IMR-90 (cell line): Measurements from ENCODE around the gene MAGI2. TPM values are rescaled to one million over a fixed set of nuclear protein-coding genes. Genes with fewer than 3 reads are reported as not detected.

Experiments used
- ATAC-seq: fragments of 200-7000 bp; cut with Tn5 transposase; 2 replicates; pipeline ENCODE4 v1.9.1; 2020; ENCODE audit warnings: low read depth, mild to moderate bottlenecking, moderate library complexity
- BruUV-seq: library from RNA; stranded (reverse); fragments of 400-500 nt; replicated peaks from 2 replicates; lab custom pipeline; 2021; lab: Mats Ljungman, UMichigan
- CTCF ChIA-PET: fragments of 300-600 bp; formaldehyde crosslinking; extraction: SDS; loops from one replicate; lab custom pipeline; 2021; ENCODE audit warnings: antibody characterized with exemption; lab: Yijun Ruan, JAX
- POLR2A ChIA-PET: fragments of 300-600 bp; sonication (Branson Sonifier 250); formaldehyde crosslinking; loops from one replicate; lab custom pipeline; 2022; ENCODE audit warnings: antibody characterized with exemption; ENCODE audit not compliant: unreplicated experiment; lab: Charles Lee
- DNase-seq: peaks from one replicate; pipeline ENCODE4 v3.0.0; 2013
- H2AFZ ChIP-seq: replicated peaks from 2 replicates; pipeline ENCODE3; 2013; ENCODE audit warnings: low read length, mild to moderate bottlenecking; ENCODE audit not compliant: poor library complexity
- H2AK5ac ChIP-seq: 2 replicates; pipeline ENCODE4 v1.6.1; 2013; ENCODE audit warnings: low read depth, low read length, inconsistent platforms
- H2AK9ac ChIP-seq: replicated peaks from 2 replicates; pipeline ENCODE3; 2013; ENCODE audit warnings: mild to moderate bottlenecking, low read depth, low read length, moderate library complexity; ENCODE audit not compliant: poor library complexity
- H2BK120ac ChIP-seq: 2 replicates; pipeline ENCODE4 v1.6.1; 2013; ENCODE audit warnings: low read depth, low read length, inconsistent platforms
- H2BK15ac ChIP-seq: 3 replicates; pipeline ENCODE4 v1.6.1; 2013; ENCODE audit warnings: low read depth, low read length, inconsistent platforms
- H2BK20ac ChIP-seq: 2 replicates; pipeline ENCODE4 v1.6.1; 2013; ENCODE audit warnings: low read depth, mild to moderate bottlenecking, inconsistent platforms, low read length, moderate library complexity
- H2BK5ac ChIP-seq: 2 replicates; pipeline ENCODE4 v1.6.1; 2013; ENCODE audit warnings: mild to moderate bottlenecking, low read depth, low read length, inconsistent platforms; ENCODE audit not compliant: poor library complexity, severe bottlenecking
- H3K14ac ChIP-seq: replicated peaks from 2 replicates; pipeline ENCODE4 v1.6.1; 2013; ENCODE audit warnings: low read depth, low read length, inconsistent platforms
- H3K18ac ChIP-seq: 2 replicates; pipeline ENCODE4 v1.6.1; 2013; ENCODE audit warnings: low read depth, low read length, control low read depth
- H3K23ac ChIP-seq: 2 replicates; pipeline ENCODE4 v1.6.1; 2013; ENCODE audit warnings: low read depth, low read length, inconsistent platforms
- H3K27ac ChIP-seq: 2 replicates; pipeline ENCODE4 v1.5.1; 2013; ENCODE audit warnings: mild to moderate bottlenecking, control low read depth, low read length; ENCODE audit not compliant: insufficient read depth
- H3K27me3 ChIP-seq: 2 replicates; pipeline ENCODE4 v1.6.1; 2013; ENCODE audit warnings: low read length; ENCODE audit not compliant: control insufficient read depth, insufficient read depth
- H3K36me3 ChIP-seq: 2 replicates; pipeline ENCODE4 v1.6.1; 2013; ENCODE audit warnings: low read length, mixed read lengths; ENCODE audit not compliant: control insufficient read depth, insufficient read depth
- H3K4ac ChIP-seq: 2 replicates; pipeline ENCODE4 v1.6.1; 2013; ENCODE audit warnings: low read depth, low read length, inconsistent platforms
- H3K4me1 ChIP-seq: 2 replicates; pipeline ENCODE4 v1.6.1; 2013; ENCODE audit warnings: low read length, mixed read lengths; ENCODE audit not compliant: control insufficient read depth, insufficient read depth
- H3K4me2 ChIP-seq: 2 replicates; pipeline ENCODE4 v1.6.1; 2013; ENCODE audit warnings: low read depth, mild to moderate bottlenecking, control low read depth, low read length, moderate library complexity
- H3K4me3 ChIP-seq: 2 replicates; pipeline ENCODE4 v1.5.1; 2013; ENCODE audit warnings: low read depth, mild to moderate bottlenecking, control low read depth, low read length, moderate library complexity; ENCODE audit not compliant: insufficient read depth
- H3K56ac ChIP-seq: 2 replicates; pipeline ENCODE4 v1.6.1; 2013; ENCODE audit warnings: low read length, inconsistent platforms; ENCODE audit not compliant: insufficient read depth; ENCODE audit errors: extremely low read depth
- H3K79me1 ChIP-seq, 2 experiments: 2 replicates each; pipeline ENCODE4 v1.6.1; 2013; ENCODE audit warnings: low read length in 2 of 2, inconsistent platforms in 1 of 2, low read depth in 1 of 2
- H3K9ac ChIP-seq: 2 replicates; pipeline ENCODE4 v1.6.1; 2013; ENCODE audit warnings: low read depth, low read length, control low read depth
- H3K9me1 ChIP-seq: 2 replicates; pipeline ENCODE4 v1.6.1; 2013; ENCODE audit warnings: low read length, inconsistent platforms; ENCODE audit not compliant: insufficient read depth
- H3K9me3 ChIP-seq: 2 replicates; pipeline ENCODE4 v1.6.1; 2013; ENCODE audit warnings: low read length; ENCODE audit not compliant: control insufficient read depth, insufficient read depth
- H4K20me1 ChIP-seq: 2 replicates; pipeline ENCODE4 v1.6.1; 2013; ENCODE audit warnings: low read length, inconsistent platforms; ENCODE audit not compliant: insufficient read depth
- H4K5ac ChIP-seq: 2 replicates; pipeline ENCODE4 v1.6.1; 2013; ENCODE audit warnings: mild to moderate bottlenecking, low read depth, low read length, control low read depth
- H4K8ac ChIP-seq, 2 experiments: 2 replicates each; pipeline ENCODE4 v1.6.1; 2013; ENCODE audit warnings: low read depth in 2 of 2, low read length in 2 of 2, control low read depth in 1 of 2, inconsistent platforms in 1 of 2
- H4K91ac ChIP-seq: 2 replicates; pipeline ENCODE4 v1.6.1; 2013; ENCODE audit warnings: low read depth, low read length, inconsistent platforms; ENCODE audit not compliant: insufficient read depth
- CHD1 ChIP-seq: IDR thresholded peaks from 2 replicates; pipeline ENCODE4 v1.6.1; 2012; ENCODE audit warnings: low read depth, low read length, improper control_type of control experiment
- MXI1 ChIP-seq: IDR thresholded peaks from 2 replicates; pipeline ENCODE4 v1.6.1; 2012; ENCODE audit warnings: low read depth, mild to moderate bottlenecking, low read length, moderate library complexity, borderline replicate concordance
- NFE2L2 ChIP-seq: fragments of 150-350 bp; IDR thresholded peaks from 2 replicates; pipeline ENCODE4 v1.6.1; 2016; ENCODE audit warnings: low read depth, mild to moderate bottlenecking, low read length
- POLR2A ChIP-seq: IDR thresholded peaks from 2 replicates; pipeline ENCODE4 v1.6.1; 2012; ENCODE audit warnings: mild to moderate bottlenecking, low read depth, low read length
- RAD21 ChIP-seq: IDR thresholded peaks from 2 replicates; pipeline ENCODE4 v1.6.1; 2012; ENCODE audit warnings: low read length, improper control_type of control experiment
- RFX5 ChIP-seq: IDR thresholded peaks from 2 replicates; pipeline ENCODE4 v1.8.0; 2012; ENCODE audit warnings: low read depth, mild to moderate bottlenecking, low read length, moderate library complexity
- SMC3 ChIP-seq: fragments of 150-350 bp; IDR thresholded peaks from 2 replicates; pipeline ENCODE4 v1.6.1; 2016; ENCODE audit warnings: low read depth, mild to moderate bottlenecking, antibody characterized with exemption, low read length, moderate library complexity
- WGBS, 2 experiments: methylation state at CpG; one replicate each; pipeline versions ENCODE4 v1.1.5 to v1.1.7; 2013; ENCODE audit warnings: missing lambda C conversion rate in 2 of 2; ENCODE audit not compliant: insufficient read length in 1 of 2; ENCODE audit errors: extremely low coverage in 2 of 2; 5-methylcytosine and 5-hydroxymethylcytosine counted together
- dilution Hi-C: fragments of 300-500 bp; cut with HindIII; formaldehyde crosslinking; loops from one replicate; pipeline ENCODE4 v1.14.3; 2018; ENCODE audit warnings: low sequenced_read_pairs; ENCODE audit not compliant: unreplicated experiment
- in situ Hi-C: fragments of 300-500 bp; cut with MboI; formaldehyde crosslinking; loops from 3 replicates; pipeline ENCODE4 v1.14.3; 2019; ENCODE audit warnings: low sequenced_read_pairs, inconsistent platforms, mixed read lengths
- intact Hi-C: fragments of 100-400 bp; cut with micrococcal nuclease; formaldehyde crosslinking; loops from 2 replicates; pipeline ENCODE4 v1.10.0; 2022
- polyA plus RNA-seq, 3 experiments: library from polyadenylated mRNA; depleted of rRNA; stranded (reverse); fragments of >200 nt; gene quantifications; 2 replicates each; pipeline ENCODE4 v1.2.3, GENCODE V29; 2012; ENCODE audit warnings: low replicate concordance in 1 of 3
- total RNA-seq: library from RNA; depleted of rRNA; stranded (reverse); fragments of >200 nt; gene quantifications from 2 replicates; pipeline ENCODE4 v1.2.3, GENCODE V29; 2012
- TF ChIP-seq, protein P1 (sequence below): conservative IDR thresholded peaks from 2 replicates; pipeline ENCODE4 v1.5.1; 2012; ENCODE audit warnings: mild to moderate bottlenecking, low read depth, low read length, improper control_type of control experiment

Gene MAGI2
- total and polyA plus RNA-seq, 2 of the 4 experiments (the other 2 are of a cell fraction), result 2.5 to 17.9 TPM

DNA sequence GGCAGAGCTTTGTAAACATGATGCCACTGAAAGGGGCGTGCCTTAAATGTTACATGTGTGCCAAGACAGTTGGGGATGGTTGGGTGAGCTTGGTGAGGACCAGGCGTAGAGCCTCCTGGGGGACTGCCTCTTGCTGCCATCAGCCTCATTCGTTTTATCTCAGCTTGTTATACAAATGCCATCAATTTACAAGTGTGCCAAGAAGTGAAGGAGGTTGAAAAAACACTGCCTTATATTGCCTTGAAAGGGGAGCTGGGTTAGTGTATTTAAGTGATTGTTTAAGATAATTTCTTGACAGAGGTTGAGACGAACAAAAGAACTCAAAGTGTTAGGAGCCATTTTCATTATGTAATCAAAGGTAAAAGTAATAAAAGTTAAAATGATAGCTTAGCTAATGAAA lies 1300.2 kb downstream of the MAGI2 start:
- POLR2A ChIA-PET, result no interaction called here

More for the DNA sequence above, 1300.2 kb downstream of the MAGI2 start:
- dilution Hi-C loops, result no loop called here
- no CpG with 5 or more reads among the region's 4 CpGs for WGBS, 2 experiments
- Histone ChIP-seq H3K9me1 (peaks cover 8% of the 10 kb centered on the region; the same call in 1 of the 2 replicates), H2AK5ac (no peak overlapping the region), H3K18ac (no peak overlapping the region), H3K4me1 (peaks cover 10% of the 10 kb centered on the region), H3K36me3 (no peaks in the 10 kb centered on the region), H4K91ac (no peak overlapping the region), H3K27me3 (no peaks in the 10 kb centered on the region), H3K4me3 (no peak overlapping the region), H4K20me1 (no peaks in the 10 kb centered on the region), H3K4me2 (no peak overlapping the region), H2BK20ac (no peak overlapping the region), H2AFZ (no peak overlapping the region), H3K23ac (no peak overlapping the region), H3K27ac (no peak overlapping the region), H2AK9ac (no peak overlapping the region), H3K4ac (no peak overlapping the region), H2BK15ac (no peak overlapping the region), H3K9me3 (no peaks in the 10 kb centered on the region), H4K5ac (no peak overlapping the region), H3K14ac (no peak overlapping the region), H2BK5ac (no peak overlapping the region), H3K56ac (no peak overlapping the region), H3K9ac (no peak overlapping the region), H4K8ac (no peak overlapping the region), H2BK120ac (no peak overlapping the region), H3K79me1 (no peaks in the 10 kb centered on the region)
- BruUV-seq, result no TSS peak
- in situ Hi-C loops, result no loop called here
- no peak for DNase-seq
- intact Hi-C loops, result no loop called here
- TF ChIP-seq RFX5, result no peak
- no peak for TF ChIP-seq SMC3
- TF ChIP-seq NFE2L2, result no peak
- TF ChIP-seq, protein P1, sequence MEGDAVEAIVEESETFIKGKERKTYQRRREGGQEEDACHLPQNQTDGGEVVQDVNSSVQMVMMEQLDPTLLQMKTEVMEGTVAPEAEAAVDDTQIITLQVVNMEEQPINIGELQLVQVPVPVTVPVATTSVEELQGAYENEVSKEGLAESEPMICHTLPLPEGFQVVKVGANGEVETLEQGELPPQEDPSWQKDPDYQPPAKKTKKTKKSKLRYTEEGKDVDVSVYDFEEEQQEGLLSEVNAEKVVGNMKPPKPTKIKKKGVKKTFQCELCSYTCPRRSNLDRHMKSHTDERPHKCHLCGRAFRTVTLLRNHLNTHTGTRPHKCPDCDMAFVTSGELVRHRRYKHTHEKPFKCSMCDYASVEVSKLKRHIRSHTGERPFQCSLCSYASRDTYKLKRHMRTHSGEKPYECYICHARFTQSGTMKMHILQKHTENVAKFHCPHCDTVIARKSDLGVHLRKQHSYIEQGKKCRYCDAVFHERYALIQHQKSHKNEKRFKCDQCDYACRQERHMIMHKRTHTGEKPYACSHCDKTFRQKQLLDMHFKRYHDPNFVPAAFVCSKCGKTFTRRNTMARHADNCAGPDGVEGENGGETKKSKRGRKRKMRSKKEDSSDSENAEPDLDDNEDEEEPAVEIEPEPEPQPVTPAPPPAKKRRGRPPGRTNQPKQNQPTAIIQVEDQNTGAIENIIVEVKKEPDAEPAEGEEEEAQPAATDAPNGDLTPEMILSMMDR, result no peak
- no peak for TF ChIP-seq CHD1
- TF ChIP-seq POLR2A, result no peak
- no peak for TF ChIP-seq MXI1
- no peak for TF ChIP-seq RAD21
- CTCF ChIA-PET, result no interaction called here
- ATAC-seq, result no peak
